HepG2 (cell line): ENCODE results near the gene KCNC2. TPM values are rescaled to one million over a fixed set of nuclear protein-coding genes. Genes with fewer than 3 reads are reported as not detected.

Experiments used
- ATAC-seq: fragments of 200-7000 bp; cut with Tn5 transposase; 3 replicates; pipeline ENCODE4 v1.9.1; 2020; ENCODE audit warnings: mild to moderate bottlenecking, moderate library complexity
- BruUV-seq: library from RNA; stranded (reverse); fragments of 400-500 nt; replicated peaks from 2 replicates; lab custom pipeline; 2021; lab: Mats Ljungman, UMichigan
- CTCF ChIA-PET: fragments of 300-600 bp; formaldehyde crosslinking; extraction: SDS; loops from one replicate; lab custom pipeline; 2021; ENCODE audit warnings: low total read pairs, inconsistent platforms, low intra/inter-chr PET ratio; lab: Yijun Ruan, JAX
- POLR2A ChIA-PET: fragments of 350-600 bp; sonication (Branson Sonifier 250); formaldehyde crosslinking; loops from one replicate; lab custom pipeline; 2020; ENCODE audit warnings: antibody characterized with exemption, inconsistent platforms; lab: Yijun Ruan, JAX
- DNase-seq: peaks from one replicate; pipeline ENCODE4 v3.0.0-alpha.2; 2015; ENCODE audit warnings: low spot score
- FAIRE-seq: peaks from 3 replicates; lab custom pipeline; 2011; peaks lifted over from hg19 to GRCh38; lab: Jason Lieb, UNC
- H2AFZ ChIP-seq: one replicate; pipeline ENCODE4 v1.6.1; 2011; ENCODE audit warnings: low read length, inconsistent platforms
- H3K27ac ChIP-seq: fragments of 300-600 bp; 3 replicates; pipeline ENCODE4 v1.8.0; 2011; ENCODE audit warnings: mixed run types, mild to moderate bottlenecking, mixed read lengths, low read length, inconsistent platforms; ENCODE audit not compliant: insufficient read depth; ENCODE audit errors: extremely low read length
- H3K27me3 ChIP-seq, 2 experiments: fragments of 200-600 bp in 1 of 2; 2 replicates in 1 of 2; 3 replicates in 1 of 2; pipeline versions ENCODE4 v1.6.0 to v1.8.0; 2011; ENCODE audit warnings: low read length in 2 of 2, mild to moderate bottlenecking in 2 of 2, moderate library complexity in 2 of 2, inconsistent platforms in 1 of 2; ENCODE audit not compliant: insufficient read depth in 2 of 2, control insufficient read depth in 1 of 2
- H3K36me3 ChIP-seq, 2 experiments: fragments of 200-600 bp in 1 of 2; replicated peaks in 1 of 2; 2 replicates in 1 of 2; 3 replicates in 1 of 2; pipeline versions ENCODE4 v1.5.1 to v1.8.0; 2011; ENCODE audit warnings: low read length in 2 of 2, inconsistent platforms in 1 of 2; ENCODE audit not compliant: insufficient read depth in 2 of 2, control insufficient read depth in 1 of 2
- H3K4me1 ChIP-seq: 2 replicates; pipeline ENCODE4 v1.5.1; 2012; ENCODE audit warnings: low read length, inconsistent platforms; ENCODE audit not compliant: insufficient read depth
- H3K4me2 ChIP-seq: 2 replicates; pipeline ENCODE4 v1.6.0; 2011; ENCODE audit warnings: low read depth, low read length, inconsistent platforms
- H3K4me3 ChIP-seq, 3 experiments: fragments of 200-600 bp in 1 of 3; sonication (generic), shearing (Covaris generic) in 1 of 3; replicated peaks in 1 of 3; 2 replicates each; pipeline ENCODE4 v1.5.1; 2011 to 2016; ENCODE audit warnings: low read length in 3 of 3, inconsistent platforms in 2 of 3, low read depth in 2 of 3, mild to moderate bottlenecking in 2 of 3, control low read depth in 1 of 3, mixed read lengths in 1 of 3; ENCODE audit not compliant: insufficient read depth in 1 of 3
- H3K79me2 ChIP-seq: one replicate; pipeline ENCODE4 v1.6.1; 2011; ENCODE audit warnings: low read length, inconsistent platforms; ENCODE audit not compliant: insufficient read depth
- H3K9ac ChIP-seq: 2 replicates; pipeline ENCODE4 v1.6.0; 2011; ENCODE audit warnings: mild to moderate bottlenecking, low read depth, low read length, inconsistent platforms; ENCODE audit not compliant: insufficient read depth
- H3K9me3 ChIP-seq: 2 replicates; pipeline ENCODE4 v1.5.1; 2012; ENCODE audit warnings: mild to moderate bottlenecking, low read length
- H4K20me1 ChIP-seq: 2 replicates; pipeline ENCODE4 v1.6.0; 2011; ENCODE audit warnings: inconsistent platforms, mild to moderate bottlenecking, low read length, moderate library complexity; ENCODE audit not compliant: insufficient read depth
- ARID4A ChIP-seq: sonication (generic); formaldehyde crosslinking; IDR thresholded peaks from 2 replicates; pipeline ENCODE4 v1.5.0; 2020; ENCODE audit warnings: mild to moderate bottlenecking, missing genetic modification reagents, borderline replicate concordance
- ATF6 ChIP-seq: sonication (generic); formaldehyde crosslinking; conservative IDR thresholded peaks from 2 replicates; pipeline ENCODE4 v1.4.0; 2020; ENCODE audit warnings: missing genetic modification reagents
- DMAP1 ChIP-seq: IDR thresholded peaks from 2 replicates; pipeline ENCODE4 v1.6.1; 2016
- E2F2 ChIP-seq: sonication (generic); formaldehyde crosslinking; IDR thresholded peaks from 2 replicates; pipeline ENCODE4 v1.4.0; 2020; ENCODE audit warnings: missing genetic modification reagents, borderline replicate concordance
- MAFF ChIP-seq: IDR thresholded peaks from 2 replicates; pipeline ENCODE4 v1.6.1; 2011; ENCODE audit warnings: low read depth, low read length, improper control_type of control experiment
- MAFK ChIP-seq, 2 experiments: IDR thresholded peaks in 1 of 2; conservative IDR thresholded peaks in 1 of 2; 2 replicates each; pipeline ENCODE4 v1.6.1; 2011; ENCODE audit warnings: improper control_type of control experiment in 2 of 2, low read length in 2 of 2
- MLX ChIP-seq: IDR thresholded peaks from 2 replicates; pipeline ENCODE4 v1.6.1; 2016
- MTA1 ChIP-seq: sonication (generic); formaldehyde crosslinking; IDR thresholded peaks from 2 replicates; pipeline ENCODE4 v1.4.0; 2020; ENCODE audit warnings: missing genetic modification reagents, mild to moderate bottlenecking, borderline replicate concordance
- NFKBIZ ChIP-seq: IDR thresholded peaks from 2 replicates; pipeline ENCODE4 v1.6.1; 2018; ENCODE audit warnings: missing genetic modification reagents, missing compliant biosample characterization
- ZNF282 ChIP-seq: fragments of 450-650 bp; IDR thresholded peaks from 2 replicates; pipeline ENCODE4 v1.6.1; 2018; ENCODE audit not compliant: partially characterized antibody
- ZNF574 ChIP-seq: sonication (generic); formaldehyde crosslinking; IDR thresholded peaks from 2 replicates; pipeline ENCODE4 v1.4.0; 2020; ENCODE audit warnings: missing genetic modification reagents
- ZNF577 ChIP-seq: sonication (generic); formaldehyde crosslinking; IDR thresholded peaks from 2 replicates; pipeline ENCODE4 v1.4.0; 2020; ENCODE audit warnings: mild to moderate bottlenecking, low read depth, missing genetic modification reagents, borderline replicate concordance
- ZNF629 ChIP-seq: sonication (generic); formaldehyde crosslinking; conservative IDR thresholded peaks from 2 replicates; pipeline ENCODE4 v1.5.0; 2020; ENCODE audit warnings: missing genetic modification reagents
- ZNF766 ChIP-seq: sonication (generic); formaldehyde crosslinking; IDR thresholded peaks from 2 replicates; pipeline ENCODE4 v1.5.0; 2020; ENCODE audit warnings: missing genetic modification reagents, borderline replicate concordance
- WGBS: methylation state at CpG from one replicate; pipeline ENCODE4 v1.1.6; 2017; ENCODE audit warnings: low lambda C conversion rate; 5-methylcytosine and 5-hydroxymethylcytosine counted together
- in situ Hi-C: cut with HindIII; loops from 2 replicates; pipeline ENCODE4 v1.10.0; 2017; ENCODE audit warnings: low pct_unique_long_range_greater_than_20kb; ENCODE audit not compliant: extremely low pct_ligation_motif_present
- intact Hi-C: fragments of 100-400 bp; cut with micrococcal nuclease; formaldehyde crosslinking; loops from one replicate; pipeline ENCODE4 v1.10.0; 2022; ENCODE audit not compliant: unreplicated experiment
- polyA plus RNA-seq, 8 experiments: library from polyadenylated mRNA; depleted of rRNA in 3 of 8; stranded (reverse) in 7 of 8; unstranded in 1 of 8; fragments of >200 nt; fragmentation: Illumina TruSeq in 4 of 8; extraction: Trizol in 4 of 8; gene quantifications; 2 replicates each; pipeline versions ENCODE4 v1.2.1 to v1.2.3, GENCODE V29; 2011 to 2016; ENCODE audit warnings: low read depth in 4 of 8, missing spikeins in 1 of 8, mixed read lengths in 1 of 8; ENCODE audit not compliant: insufficient read depth in 1 of 8
- total RNA-seq, 5 experiments: library from RNA; depleted of rRNA; stranded (reverse); fragments of >200 nt; fragmentation: Illumina TruSeq; extraction: Trizol; gene quantifications; 2 replicates each; pipeline ENCODE4 v1.2.3, GENCODE V29; 2016; ENCODE audit warnings: low read depth in 1 of 5

KCNC2 gene
- total and polyA plus RNA-seq, 2 of the 13 experiments (the other 11 are each of a cell fraction or from before 2014, with no cell fraction given): not detected

GRCh38 chr12:75183967-75184366, 25.7 kb downstream of the KCNC2 start:
- Histone ChIP-seq H3K4me2 (no peak overlapping the region), H3K36me3 (no peaks in the 10 kb centered on the region), H3K27me3 (no peaks in the 10 kb centered on the region; a peak in 1 of 5 replicates), H3K79me2 (no peaks in the 10 kb centered on the region), H3K4me1 (no peaks in the 10 kb centered on the region), H2AFZ (no peak overlapping the region), H4K20me1 (no peaks in the 10 kb centered on the region), H3K9me3 (no peaks in the 10 kb centered on the region), H3K4me3 (no peak overlapping the region), H3K9ac (no peak overlapping the region), H3K27ac (no peak overlapping the region)
- ChIA-PET CTCF (no interaction called here), POLR2A (no interaction called here)
- FAIRE-seq: no peak
- in situ Hi-C loops (no loop called here), intact Hi-C loops (no loop called here)
- WGBS: 11% methylated on average over 4 of the region's 4 CpGs
- BruUV-seq: no TSS peak
- no peak for ATAC-seq
- DNase-seq: no peak
- no peak for TF ChIP-seq E2F2 (CRISPR knock-in tag)
- no peak for TF ChIP-seq ZNF574 (CRISPR knock-in tag)
- TF ChIP-seq ZNF766: no peak
- TF ChIP-seq DMAP1 (CRISPR knock-in tag): no peak
- no peak for TF ChIP-seq ZNF577 (CRISPR knock-in tag)
- no peak for TF ChIP-seq ATF6 (CRISPR knock-in tag)
- TF ChIP-seq ARID4A: no peak
- peak; percentile 66; the same call in 1 of the 2 replicates for TF ChIP-seq MAFF
- no peak for TF ChIP-seq NFKBIZ
- no peak for TF ChIP-seq ZNF282
- TF ChIP-seq MTA1 (CRISPR knock-in tag): no peak
- peak; percentile 48 to 82; a peak in 3 of 4 replicates for TF ChIP-seq MAFK (conservative IDR thresholded peaks at IDR 0.05 in 1 of 2, IDR thresholded peaks at IDR 0.05 in 1 of 2; ENCODE audit: low read length in 2 of 2)
- TF ChIP-seq ZNF629: no peak
- TF ChIP-seq MLX (CRISPR knock-in tag): no peak
